IMR-90 (cell line): ENCODE results near the gene MYORG. TPM values are rescaled to one million over a fixed set of nuclear protein-coding genes. Genes with fewer than 3 reads are reported as not detected.

Experiments
- ATAC-seq: fragments of 200-7000 bp; cut with Tn5 transposase; 2 replicates; pipeline ENCODE4 v1.9.1; 2020; ENCODE audit warnings: low read depth, mild to moderate bottlenecking, moderate library complexity
- BruUV-seq: library from RNA; stranded (reverse); fragments of 400-500 nt; replicated peaks from 2 replicates; lab custom pipeline; 2021; lab: Mats Ljungman, UMichigan
- CTCF ChIA-PET: fragments of 300-600 bp; formaldehyde crosslinking; extraction: SDS; loops from one replicate; lab custom pipeline; 2021; ENCODE audit warnings: antibody characterized with exemption; lab: Yijun Ruan, JAX
- POLR2A ChIA-PET: fragments of 300-600 bp; sonication (Branson Sonifier 250); formaldehyde crosslinking; loops from one replicate; lab custom pipeline; 2022; ENCODE audit warnings: antibody characterized with exemption; ENCODE audit not compliant: unreplicated experiment; lab: Charles Lee
- DNase-seq: peaks from one replicate; pipeline ENCODE4 v3.0.0; 2013
- H2AFZ ChIP-seq: replicated peaks from 2 replicates; pipeline ENCODE3; 2013; ENCODE audit warnings: low read length, mild to moderate bottlenecking; ENCODE audit not compliant: poor library complexity
- H2AK5ac ChIP-seq: 2 replicates; pipeline ENCODE4 v1.6.1; 2013; ENCODE audit warnings: low read depth, low read length, inconsistent platforms
- H2AK9ac ChIP-seq: replicated peaks from 2 replicates; pipeline ENCODE3; 2013; ENCODE audit warnings: mild to moderate bottlenecking, low read depth, low read length, moderate library complexity; ENCODE audit not compliant: poor library complexity
- H2BK120ac ChIP-seq: 2 replicates; pipeline ENCODE4 v1.6.1; 2013; ENCODE audit warnings: low read depth, low read length, inconsistent platforms
- H2BK15ac ChIP-seq: 3 replicates; pipeline ENCODE4 v1.6.1; 2013; ENCODE audit warnings: low read depth, low read length, inconsistent platforms
- H2BK20ac ChIP-seq: 2 replicates; pipeline ENCODE4 v1.6.1; 2013; ENCODE audit warnings: low read depth, mild to moderate bottlenecking, inconsistent platforms, low read length, moderate library complexity
- H2BK5ac ChIP-seq: 2 replicates; pipeline ENCODE4 v1.6.1; 2013; ENCODE audit warnings: mild to moderate bottlenecking, low read depth, low read length, inconsistent platforms; ENCODE audit not compliant: poor library complexity, severe bottlenecking
- H3K14ac ChIP-seq: replicated peaks from 2 replicates; pipeline ENCODE4 v1.6.1; 2013; ENCODE audit warnings: low read depth, low read length, inconsistent platforms
- H3K18ac ChIP-seq: 2 replicates; pipeline ENCODE4 v1.6.1; 2013; ENCODE audit warnings: low read depth, low read length, control low read depth
- H3K23ac ChIP-seq: 2 replicates; pipeline ENCODE4 v1.6.1; 2013; ENCODE audit warnings: low read depth, low read length, inconsistent platforms
- H3K27ac ChIP-seq: 2 replicates; pipeline ENCODE4 v1.5.1; 2013; ENCODE audit warnings: mild to moderate bottlenecking, control low read depth, low read length; ENCODE audit not compliant: insufficient read depth
- H3K27me3 ChIP-seq: 2 replicates; pipeline ENCODE4 v1.6.1; 2013; ENCODE audit warnings: low read length; ENCODE audit not compliant: control insufficient read depth, insufficient read depth
- H3K36me3 ChIP-seq: 2 replicates; pipeline ENCODE4 v1.6.1; 2013; ENCODE audit warnings: low read length, mixed read lengths; ENCODE audit not compliant: control insufficient read depth, insufficient read depth
- H3K4ac ChIP-seq: 2 replicates; pipeline ENCODE4 v1.6.1; 2013; ENCODE audit warnings: low read depth, low read length, inconsistent platforms
- H3K4me1 ChIP-seq: 2 replicates; pipeline ENCODE4 v1.6.1; 2013; ENCODE audit warnings: low read length, mixed read lengths; ENCODE audit not compliant: control insufficient read depth, insufficient read depth
- H3K4me2 ChIP-seq: 2 replicates; pipeline ENCODE4 v1.6.1; 2013; ENCODE audit warnings: low read depth, mild to moderate bottlenecking, control low read depth, low read length, moderate library complexity
- H3K4me3 ChIP-seq: 2 replicates; pipeline ENCODE4 v1.5.1; 2013; ENCODE audit warnings: low read depth, mild to moderate bottlenecking, control low read depth, low read length, moderate library complexity; ENCODE audit not compliant: insufficient read depth
- H3K56ac ChIP-seq: 2 replicates; pipeline ENCODE4 v1.6.1; 2013; ENCODE audit warnings: low read length, inconsistent platforms; ENCODE audit not compliant: insufficient read depth; ENCODE audit errors: extremely low read depth
- H3K79me1 ChIP-seq, 2 experiments: 2 replicates each; pipeline ENCODE4 v1.6.1; 2013; ENCODE audit warnings: low read length in 2 of 2, inconsistent platforms in 1 of 2, low read depth in 1 of 2
- H3K9ac ChIP-seq: 2 replicates; pipeline ENCODE4 v1.6.1; 2013; ENCODE audit warnings: low read depth, low read length, control low read depth
- H3K9me1 ChIP-seq: 2 replicates; pipeline ENCODE4 v1.6.1; 2013; ENCODE audit warnings: low read length, inconsistent platforms; ENCODE audit not compliant: insufficient read depth
- H3K9me3 ChIP-seq: 2 replicates; pipeline ENCODE4 v1.6.1; 2013; ENCODE audit warnings: low read length; ENCODE audit not compliant: control insufficient read depth, insufficient read depth
- H4K20me1 ChIP-seq: 2 replicates; pipeline ENCODE4 v1.6.1; 2013; ENCODE audit warnings: low read length, inconsistent platforms; ENCODE audit not compliant: insufficient read depth
- H4K5ac ChIP-seq: 2 replicates; pipeline ENCODE4 v1.6.1; 2013; ENCODE audit warnings: mild to moderate bottlenecking, low read depth, low read length, control low read depth
- H4K8ac ChIP-seq, 2 experiments: 2 replicates each; pipeline ENCODE4 v1.6.1; 2013; ENCODE audit warnings: low read depth in 2 of 2, low read length in 2 of 2, control low read depth in 1 of 2, inconsistent platforms in 1 of 2
- H4K91ac ChIP-seq: 2 replicates; pipeline ENCODE4 v1.6.1; 2013; ENCODE audit warnings: low read depth, low read length, inconsistent platforms; ENCODE audit not compliant: insufficient read depth
- BHLHE40 ChIP-seq: fragments of 150-350 bp; IDR thresholded peaks from 2 replicates; pipeline ENCODE4 v1.6.1; 2016; ENCODE audit warnings: mild to moderate bottlenecking, low read depth, low read length
- CEBPB ChIP-seq: IDR thresholded peaks from 2 replicates; pipeline ENCODE4 v1.6.1; 2012; ENCODE audit warnings: low read depth, low read length, improper control_type of control experiment
- CHD1 ChIP-seq: IDR thresholded peaks from 2 replicates; pipeline ENCODE4 v1.6.1; 2012; ENCODE audit warnings: low read depth, low read length, improper control_type of control experiment
- CTCF ChIP-seq: conservative IDR thresholded peaks from 2 replicates; pipeline ENCODE4 v1.5.1; 2012; ENCODE audit warnings: mild to moderate bottlenecking, low read depth, low read length, improper control_type of control experiment
- ELK1 ChIP-seq: fragments of 150-350 bp; IDR thresholded peaks from 2 replicates; pipeline ENCODE4 v1.6.1; 2016; ENCODE audit warnings: low read depth, mild to moderate bottlenecking, low read length, moderate library complexity, borderline replicate concordance
- FOS ChIP-seq: fragments of 150-350 bp; IDR thresholded peaks from 2 replicates; pipeline ENCODE4 v1.6.1; 2016; ENCODE audit warnings: low read depth, low read length
- MAFK ChIP-seq: IDR thresholded peaks from 2 replicates; pipeline ENCODE4 v1.6.1; 2012; ENCODE audit warnings: low read depth, low read length, improper control_type of control experiment
- MAZ ChIP-seq: IDR thresholded peaks from 2 replicates; pipeline ENCODE4 v1.6.1; 2012; ENCODE audit warnings: low read depth, mild to moderate bottlenecking, low read length, improper control_type of control experiment, moderate library complexity, borderline replicate concordance
- MXI1 ChIP-seq: IDR thresholded peaks from 2 replicates; pipeline ENCODE4 v1.6.1; 2012; ENCODE audit warnings: low read depth, mild to moderate bottlenecking, low read length, moderate library complexity, borderline replicate concordance
- NFE2L2 ChIP-seq: fragments of 150-350 bp; IDR thresholded peaks from 2 replicates; pipeline ENCODE4 v1.6.1; 2016; ENCODE audit warnings: low read depth, mild to moderate bottlenecking, low read length
- POLR2A ChIP-seq: IDR thresholded peaks from 2 replicates; pipeline ENCODE4 v1.6.1; 2012; ENCODE audit warnings: mild to moderate bottlenecking, low read depth, low read length
- RAD21 ChIP-seq: IDR thresholded peaks from 2 replicates; pipeline ENCODE4 v1.6.1; 2012; ENCODE audit warnings: low read length, improper control_type of control experiment
- RCOR1 ChIP-seq: IDR thresholded peaks from 2 replicates; pipeline ENCODE4 v1.6.1; 2012; ENCODE audit warnings: mild to moderate bottlenecking, low read length, improper control_type of control experiment; ENCODE audit not compliant: insufficient replicate concordance
- RFX5 ChIP-seq: IDR thresholded peaks from 2 replicates; pipeline ENCODE4 v1.8.0; 2012; ENCODE audit warnings: low read depth, mild to moderate bottlenecking, low read length, moderate library complexity
- SMC3 ChIP-seq: fragments of 150-350 bp; IDR thresholded peaks from 2 replicates; pipeline ENCODE4 v1.6.1; 2016; ENCODE audit warnings: low read depth, mild to moderate bottlenecking, antibody characterized with exemption, low read length, moderate library complexity
- USF2 ChIP-seq: fragments of 150-350 bp; IDR thresholded peaks from 2 replicates; pipeline ENCODE4 v1.6.1; 2017; ENCODE audit warnings: mild to moderate bottlenecking, antibody characterized with exemption, low read length, low read depth
- WGBS, 2 experiments: methylation state at CpG; one replicate each; pipeline versions ENCODE4 v1.1.5 to v1.1.7; 2013; ENCODE audit warnings: missing lambda C conversion rate in 2 of 2; ENCODE audit not compliant: insufficient read length in 1 of 2; ENCODE audit errors: extremely low coverage in 2 of 2; 5-methylcytosine and 5-hydroxymethylcytosine counted together
- dilution Hi-C: fragments of 300-500 bp; cut with HindIII; formaldehyde crosslinking; loops from one replicate; pipeline ENCODE4 v1.14.3; 2018; ENCODE audit warnings: low sequenced_read_pairs; ENCODE audit not compliant: unreplicated experiment
- in situ Hi-C: fragments of 300-500 bp; cut with MboI; formaldehyde crosslinking; loops from 3 replicates; pipeline ENCODE4 v1.14.3; 2019; ENCODE audit warnings: low sequenced_read_pairs, inconsistent platforms, mixed read lengths
- intact Hi-C: fragments of 100-400 bp; cut with micrococcal nuclease; formaldehyde crosslinking; loops from 2 replicates; pipeline ENCODE4 v1.10.0; 2022
- polyA plus RNA-seq, 3 experiments: library from polyadenylated mRNA; depleted of rRNA; stranded (reverse); fragments of >200 nt; gene quantifications; 2 replicates each; pipeline ENCODE4 v1.2.3, GENCODE V29; 2012; ENCODE audit warnings: low replicate concordance in 1 of 3
- total RNA-seq: library from RNA; depleted of rRNA; stranded (reverse); fragments of >200 nt; gene quantifications from 2 replicates; pipeline ENCODE4 v1.2.3, GENCODE V29; 2012

The MYORG gene
- total and polyA plus RNA-seq, 2 of the 4 experiments (the other 2 are of a cell fraction): 0.36 to 0.60 TPM

GRCh38 chr9:34366365-34366764 lies 10.3 kb downstream of the MYORG start:
- H3K36me3 ChIP-seq: no peaks in the 10 kb centered on the region
- ATAC-seq (no peak), DNase-seq (no peak)
- H2BK20ac ChIP-seq: no peak overlapping the region
- peaks cover 3% of the 10 kb centered on the region; the same call in 1 of the 2 replicates for H3K9me3 ChIP-seq
- H2AK9ac ChIP-seq: no peak overlapping the region
- H4K20me1 ChIP-seq: no peaks in the 10 kb centered on the region
- H3K56ac ChIP-seq: no peak overlapping the region
- H3K18ac ChIP-seq: no peak overlapping the region
- TF ChIP-seq RFX5: no peak
- no peak for TF ChIP-seq RAD21
- no peak for TF ChIP-seq POLR2A
- no peak for TF ChIP-seq MAZ
- no peak for TF ChIP-seq BHLHE40
- TF ChIP-seq MAFK: no peak
- TF ChIP-seq FOS: no peak
- no peak for TF ChIP-seq USF2
- TF ChIP-seq SMC3: no peak
- TF ChIP-seq MXI1: no peak
- no peak for TF ChIP-seq CEBPB
- TF ChIP-seq RCOR1: no peak
- no peak for TF ChIP-seq CHD1
- no peak for TF ChIP-seq ELK1
- no peak for TF ChIP-seq CTCF
- no peak for TF ChIP-seq NFE2L2
- H2AK5ac ChIP-seq: no peak overlapping the region
- H3K4me2 ChIP-seq: no peak overlapping the region
- H2BK5ac ChIP-seq: no peak overlapping the region
- no peak overlapping the region for H3K4me3 ChIP-seq
- no peaks in the 10 kb centered on the region for H3K79me1 ChIP-seq
- no peak overlapping the region for H3K14ac ChIP-seq
- dilution Hi-C loops: no loop called here
- no peak overlapping the region for H2BK120ac ChIP-seq
- no peaks in the 10 kb centered on the region for H3K4me1 ChIP-seq
- H3K27ac ChIP-seq: no peak overlapping the region
- CTCF ChIA-PET: interaction anchor here (0.6 kb wide), 1 partner anchor 238 kb away, joined by 3 read pairs; no protein-coding TSS in a partner anchor
- H4K8ac ChIP-seq: no peak overlapping the region
- POLR2A ChIA-PET: no interaction called here
- H2BK15ac ChIP-seq: no peak overlapping the region
- WGBS, 2 experiments: no CpG with 5 or more reads among the region's 2 CpGs
- intact Hi-C loops: no loop called here
- no peak overlapping the region for H4K5ac ChIP-seq
- in situ Hi-C loops: no loop called here
- H3K9ac ChIP-seq: no peak overlapping the region
- no TSS peak for BruUV-seq
- H2AFZ ChIP-seq: no peak overlapping the region
- H4K91ac ChIP-seq: no peak overlapping the region
- peaks cover 7% of the 10 kb centered on the region; the same call in 1 of the 2 replicates for H3K27me3 ChIP-seq
- H3K4ac ChIP-seq: no peak overlapping the region
- no peak overlapping the region for H3K23ac ChIP-seq
- H3K9me1 ChIP-seq: no peaks in the 10 kb centered on the region
